H1 (cell line): ENCODE measurements around the gene AKAP7. TPM values are rescaled to one million over a fixed set of nuclear protein-coding genes. Genes with fewer than 3 reads are reported as not detected.

ENCODE experiments used
- CTCF ChIA-PET: fragments of 300-600 bp; sonication (Branson Sonifier 250); formaldehyde crosslinking; loops from one replicate; lab custom pipeline; 2021; ENCODE audit not compliant: partially characterized antibody; lab: Charles Lee
- POLR2A ChIA-PET: fragments of 300-600 bp; sonication (Branson Sonifier 250); formaldehyde crosslinking; loops from one replicate; lab custom pipeline; 2021; ENCODE audit warnings: inconsistent platforms; ENCODE audit not compliant: partially characterized antibody; lab: Charles Lee
- DNase-seq, 2 experiments: peaks; one replicate each; pipeline versions ENCODE4 v3.0.0 to v3.0.0-alpha.2; 2010 to 2022; ENCODE audit warnings: low spot score in 2 of 2, low read depth in 1 of 2, mixed read lengths in 1 of 2
- FAIRE-seq: peaks from 2 replicates; lab custom pipeline; 2011; peaks lifted over from hg19 to GRCh38; lab: Jason Lieb, UNC
- H2AFZ ChIP-seq: 2 replicates; pipeline ENCODE4 v1.8.1; 2012; ENCODE audit warnings: low read length, inconsistent platforms
- H2AK5ac ChIP-seq: 2 replicates; pipeline ENCODE4 v1.6.1; 2013; ENCODE audit warnings: low read depth, low read length
- H2BK120ac ChIP-seq: replicated peaks from 2 replicates; pipeline ENCODE3; 2013; ENCODE audit warnings: low read depth, low read length, inconsistent platforms
- H2BK12ac ChIP-seq: 2 replicates; pipeline ENCODE4 v1.6.1; 2013; ENCODE audit warnings: low read depth, low read length
- H2BK15ac ChIP-seq: 2 replicates; pipeline ENCODE4 v1.6.1; 2013; ENCODE audit warnings: low read length
- H2BK20ac ChIP-seq: 2 replicates; pipeline ENCODE4 v1.6.1; 2013; ENCODE audit warnings: low read length
- H2BK5ac ChIP-seq: 2 replicates; pipeline ENCODE4 v1.6.1; 2013; ENCODE audit warnings: low read depth, low read length
- H3K14ac ChIP-seq: 2 replicates; pipeline ENCODE4 v1.6.1; 2013; ENCODE audit warnings: inconsistent platforms; ENCODE audit not compliant: insufficient read length
- H3K18ac ChIP-seq: 2 replicates; pipeline ENCODE4 v1.6.1; 2013; ENCODE audit warnings: low read length; ENCODE audit errors: extremely low read depth
- H3K23ac ChIP-seq: 2 replicates; pipeline ENCODE4 v1.6.1; 2013; ENCODE audit warnings: inconsistent platforms; ENCODE audit not compliant: insufficient read length
- H3K23me2 ChIP-seq: 2 replicates; pipeline ENCODE4 v1.6.1; 2013; ENCODE audit warnings: low read depth, low read length
- H3K27ac ChIP-seq: 2 replicates; pipeline ENCODE4 v1.6.1; 2011; ENCODE audit warnings: low read depth, low read length, inconsistent platforms
- H3K27me3 ChIP-seq, 4 experiments: replicated peaks in 1 of 4; 1 replicate in 1 of 4; 2 replicates in 3 of 4; pipeline versions ENCODE4 v1.6.1 to v1.8.1; 2011 to 2013; ENCODE audit warnings: low read length in 3 of 4, mild to moderate bottlenecking in 3 of 4, inconsistent platforms in 2 of 4, mixed read lengths in 2 of 4, moderate library complexity in 1 of 4; ENCODE audit not compliant: control insufficient read depth in 3 of 4, insufficient read depth in 3 of 4; ENCODE audit errors: extremely low read depth in 1 of 4
- H3K36me3 ChIP-seq, 4 experiments: 2 replicates each; pipeline versions ENCODE4 v1.6.1 to v1.8.1; 2011 to 2013; ENCODE audit warnings: mild to moderate bottlenecking in 4 of 4, low read length in 3 of 4, moderate library complexity in 2 of 4, control low read depth in 1 of 4, inconsistent platforms in 1 of 4; ENCODE audit not compliant: insufficient read depth in 4 of 4, control insufficient read depth in 2 of 4
- H3K4ac ChIP-seq: replicated peaks from 2 replicates; pipeline ENCODE3; 2013; ENCODE audit warnings: low read length, low read depth, mixed read lengths, inconsistent platforms; ENCODE audit not compliant: insufficient read length
- H3K4me1 ChIP-seq, 4 experiments: replicated peaks in 1 of 4; 1 replicate in 1 of 4; 2 replicates in 3 of 4; pipeline versions ENCODE4 v1.6.1 to v1.8.1; 2011 to 2013; ENCODE audit warnings: low read length in 3 of 4, inconsistent platforms in 2 of 4, mixed read lengths in 1 of 4; ENCODE audit not compliant: insufficient read depth in 4 of 4, control insufficient read depth in 3 of 4
- H3K4me2 ChIP-seq, 2 experiments: 2 replicates each; pipeline versions ENCODE4 v1.6.1 to v1.8.1; 2011 to 2013; ENCODE audit warnings: low read depth in 2 of 2, low read length in 2 of 2, control low read depth in 1 of 2, inconsistent platforms in 1 of 2, mild to moderate bottlenecking in 1 of 2; ENCODE audit not compliant: insufficient read depth in 1 of 2
- H3K4me3 ChIP-seq, 4 experiments: fragments of 200-600, 300-600 bp in 1 of 4; sonication (generic), shearing (Covaris generic), sonication (Bioruptor Twin) in 1 of 4; 2 replicates each; pipeline versions ENCODE4 v1.5.1 to v1.8.1; 2011 to 2016; ENCODE audit warnings: low read length in 4 of 4, low read depth in 3 of 4, control low read depth in 2 of 4, inconsistent platforms in 2 of 4, mild to moderate bottlenecking in 2 of 4, mixed read lengths in 1 of 4, moderate library complexity in 1 of 4; ENCODE audit not compliant: insufficient read depth in 2 of 4; ENCODE audit errors: extremely low read depth in 1 of 4
- H3K56ac ChIP-seq: replicated peaks from 2 replicates; pipeline ENCODE3; 2013; ENCODE audit warnings: low read depth, mild to moderate bottlenecking, mixed read lengths, low read length, inconsistent platforms; ENCODE audit not compliant: insufficient read length
- H3K79me1 ChIP-seq: 2 replicates; pipeline ENCODE4 v1.6.1; 2013; ENCODE audit warnings: low read depth, low read length, control low read depth
- H3K79me2 ChIP-seq, 2 experiments: 2 replicates each; pipeline versions ENCODE4 v1.6.1 to v1.8.1; 2012 to 2013; ENCODE audit warnings: low read length in 2 of 2, mild to moderate bottlenecking in 2 of 2, inconsistent platforms in 1 of 2; ENCODE audit not compliant: insufficient read depth in 2 of 2, control insufficient read depth in 1 of 2
- H3K9ac ChIP-seq, 4 experiments: replicated peaks in 1 of 4; 1 replicate in 1 of 4; 2 replicates in 3 of 4; pipeline versions ENCODE4 v1.6.1 to v1.8.1; 2011 to 2013; ENCODE audit warnings: low read depth in 3 of 4, low read length in 3 of 4, control low read depth in 2 of 4, mild to moderate bottlenecking in 2 of 4, moderate library complexity in 2 of 4, inconsistent platforms in 1 of 4; ENCODE audit errors: extremely low read depth in 1 of 4
- H3K9me3 ChIP-seq, 2 experiments: 2 replicates each; pipeline versions ENCODE4 v1.6.1 to v1.8.1; 2012 to 2013; ENCODE audit warnings: mild to moderate bottlenecking in 2 of 2, moderate library complexity in 2 of 2, control low read depth in 1 of 2, inconsistent platforms in 1 of 2, low read depth in 1 of 2, low read length in 1 of 2, mixed read lengths in 1 of 2; ENCODE audit not compliant: insufficient read depth in 2 of 2
- H4K20me1 ChIP-seq, 2 experiments: replicated peaks in 1 of 2; 2 replicates each; pipeline versions ENCODE3 to v1.8.1; 2011 to 2013; ENCODE audit warnings: inconsistent platforms in 2 of 2, low read length in 2 of 2, mild to moderate bottlenecking in 1 of 2; ENCODE audit not compliant: insufficient read depth in 2 of 2, control insufficient read depth in 1 of 2
- H4K5ac ChIP-seq: 2 replicates; pipeline ENCODE4 v1.6.1; 2013; ENCODE audit warnings: low read length, low read depth, mixed read lengths, inconsistent platforms; ENCODE audit not compliant: insufficient read length
- H4K8ac ChIP-seq: 2 replicates; pipeline ENCODE4 v1.8.0; 2013; ENCODE audit warnings: mild to moderate bottlenecking, moderate library complexity, low read length, inconsistent platforms; ENCODE audit not compliant: insufficient read depth; ENCODE audit errors: extremely low read depth
- H4K91ac ChIP-seq: replicated peaks from 2 replicates; pipeline ENCODE3; 2013; ENCODE audit warnings: low read length, mixed read lengths, inconsistent platforms; ENCODE audit not compliant: insufficient read length
- NRF1 ChIP-seq: IDR thresholded peaks from 2 replicates; pipeline ENCODE4 v1.6.1; 2011; ENCODE audit warnings: mild to moderate bottlenecking, low read depth, low read length, improper control_type of control experiment
- POLR2AphosphoS5 ChIP-seq: IDR thresholded peaks from 2 replicates; pipeline ENCODE4 v1.6.1; 2011; ENCODE audit warnings: low read depth, low read length
- RBBP5 ChIP-seq: IDR thresholded peaks from 2 replicates; pipeline ENCODE4 v1.7.1; 2012; ENCODE audit warnings: low read depth, mild to moderate bottlenecking, inconsistent platforms, low read length, moderate library complexity, borderline replicate concordance
- SIX5 ChIP-seq: IDR thresholded peaks from 2 replicates; pipeline ENCODE4 v1.6.1; 2011; ENCODE audit warnings: mild to moderate bottlenecking, low read depth, low read length
- SP1 ChIP-seq: IDR thresholded peaks from 2 replicates; pipeline ENCODE4 v1.6.1; 2011; ENCODE audit warnings: low read depth, low read length
- TCF12 ChIP-seq: IDR thresholded peaks from 2 replicates; pipeline ENCODE4 v1.6.1; 2011; ENCODE audit warnings: low read depth, mild to moderate bottlenecking, low read length
- USF2 ChIP-seq: IDR thresholded peaks from 2 replicates; pipeline ENCODE4 v1.6.1; 2011; ENCODE audit warnings: low read length, improper control_type of control experiment
- ZNF274 ChIP-seq: IDR thresholded peaks from 2 replicates; pipeline ENCODE4 v1.7.0; 2012; ENCODE audit warnings: low read length, borderline replicate concordance; ENCODE audit errors: extremely low read depth
- WGBS, 2 experiments: shearing (Covaris generic) in 1 of 2; methylation state at CpG; one replicate each; pipeline versions ENCODE4 v1.1.6 to v1.1.7; 2013 to 2015; ENCODE audit warnings: low lambda C conversion rate in 2 of 2, mixed read lengths in 2 of 2, inconsistent platforms in 1 of 2, low coverage in 1 of 2, missing lambda C conversion rate in 1 of 2; ENCODE audit not compliant: insufficient replicate concordance in 2 of 2, insufficient coverage in 1 of 2, insufficient read length in 1 of 2; ENCODE audit errors: extremely low coverage in 1 of 2, missing lambda C conversion rate in 1 of 2; 5-methylcytosine and 5-hydroxymethylcytosine counted together
- polyA plus RNA-seq, 7 experiments: library from polyadenylated mRNA; depleted of rRNA in 3 of 7; stranded (reverse) in 5 of 7; unstranded in 2 of 7; fragments of >200 nt in 5 of 7; fragments of 200-250 nt in 2 of 7; gene quantifications; 1 replicate in 5 of 7; 2 replicates in 1 of 7; 4 replicates in 1 of 7; pipeline versions ENCODE4 v1.2.1 to v1.2.3, GENCODE V29; 2011 to 2013; ENCODE audit warnings: missing spikeins in 2 of 7, mixed read lengths in 2 of 7
- total RNA-seq: library from RNA; stranded (reverse); fragmentation: NEBNext Ultra II Directional; extraction: Animal tissue kit (Norgen Biotek cat#: 25700); gene quantifications from 2 replicates; pipeline ENCODE4 v1.2.1, GENCODE V29; 2021

AKAP7 gene
- total and polyA plus RNA-seq, 2 of the 8 experiments (the other 6 are each of a cell fraction or from before 2014, with no cell fraction given): 4.7 to 16.9 TPM

- POLR2A ChIA-PET: no interaction called here
- no peak for TF ChIP-seq POLR2AphosphoS5
- no peak for TF ChIP-seq RBBP5
- no peak for TF ChIP-seq TCF12
- no peak for TF ChIP-seq SP1
- no peak for TF ChIP-seq NRF1
- no peak for TF ChIP-seq ZNF274
- no peak for TF ChIP-seq USF2
- no peak for TF ChIP-seq SIX5
Observed at GRCh38 chr6:131208787-131209186, 73.5 kb downstream of the AKAP7 start.

More at GRCh38 chr6:131208787-131209186, 73.5 kb downstream of the AKAP7 start:
- H3K18ac ChIP-seq: no peak overlapping the region
- no peaks in the 10 kb centered on the region for H4K20me1 ChIP-seq
- no peaks in the 10 kb centered on the region; the same call in 1 of the 2 replicates for H3K23me2 ChIP-seq
- H4K8ac ChIP-seq: no peak overlapping the region
- H2BK20ac ChIP-seq: no peak overlapping the region
- no peak overlapping the region for H4K91ac ChIP-seq
- H3K27me3 ChIP-seq: no peaks in the 10 kb centered on the region
- H3K9me3 ChIP-seq: no peaks in the 10 kb centered on the region
- H2AK5ac ChIP-seq: no peak overlapping the region
- H2BK12ac ChIP-seq: no peak overlapping the region
- no peaks in the 10 kb centered on the region for H3K79me2 ChIP-seq
- H3K56ac ChIP-seq: no peak overlapping the region
- H3K23ac ChIP-seq: no peak overlapping the region
- H3K4me2 ChIP-seq: no peak overlapping the region
- H3K14ac ChIP-seq: no peak overlapping the region
- 68% methylated on average over 1 of the region's 1 CpG; no CpG with 5 or more reads in 1 of the 2 experiments for WGBS, 2 experiments
- H3K9ac ChIP-seq: no peak overlapping the region
- H3K4me1 ChIP-seq: peaks cover 0 to 6% (median 0%) of the 10 kb centered on the region in 4 experiments; a peak in 2 of 7 replicates
- H3K4ac ChIP-seq: peak overlapping the region; percentile 29
- no peaks in the 10 kb centered on the region for H3K79me1 ChIP-seq
- DNase-seq (no peak), FAIRE-seq (no peak)
- no peak overlapping the region for H2BK120ac ChIP-seq
- no peaks in the 10 kb centered on the region for H3K36me3 ChIP-seq
- H2BK5ac ChIP-seq: no peak overlapping the region
- CTCF ChIA-PET: no interaction called here
- no peak overlapping the region for H3K27ac ChIP-seq
- no peak overlapping the region for H3K4me3 ChIP-seq
- no peak overlapping the region for H2BK15ac ChIP-seq
- H4K5ac ChIP-seq: no peak overlapping the region
- H2AFZ ChIP-seq: no peak overlapping the region
